ENCODE data around the gene SLC25A21. TPM values are rescaled to one million over a fixed set of nuclear protein-coding genes. Genes with fewer than 3 reads are reported as not detected.

Gene SLC25A21
- total RNA-seq, 4 donors from 2014 or later, result 0.82 to 11.1 TPM; not detected in 2

DNA sequence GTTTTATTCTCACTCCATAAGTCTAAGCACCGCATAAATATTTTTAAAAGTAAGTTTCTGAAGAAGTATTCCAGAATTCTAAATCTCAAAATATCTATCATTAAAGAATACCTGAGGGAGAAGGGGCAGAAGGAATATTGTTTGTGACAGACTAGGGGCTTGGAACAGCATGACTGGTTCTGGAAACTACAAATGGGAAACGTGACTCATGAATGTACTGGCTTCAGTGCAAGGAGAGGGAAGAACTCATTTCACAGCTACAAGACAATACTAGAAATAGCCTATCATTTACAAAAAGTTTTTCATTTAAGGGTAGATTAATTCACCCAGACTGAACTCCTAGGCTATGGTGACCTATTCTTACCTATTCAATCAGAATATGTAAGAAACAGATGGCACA, 121.3 kb downstream of the SLC25A21 start:
- intact Hi-C loops (cut with DNase I; ENCODE audit: low total_unique reads), result no loop called here
- no peaks in the 10 kb centered on the region for H3K36me3 ChIP-seq
- no peak for TF ChIP-seq POLR2AphosphoS5 (IDR thresholded peaks at IDR 0.05)
- TF ChIP-seq, protein P1, sequence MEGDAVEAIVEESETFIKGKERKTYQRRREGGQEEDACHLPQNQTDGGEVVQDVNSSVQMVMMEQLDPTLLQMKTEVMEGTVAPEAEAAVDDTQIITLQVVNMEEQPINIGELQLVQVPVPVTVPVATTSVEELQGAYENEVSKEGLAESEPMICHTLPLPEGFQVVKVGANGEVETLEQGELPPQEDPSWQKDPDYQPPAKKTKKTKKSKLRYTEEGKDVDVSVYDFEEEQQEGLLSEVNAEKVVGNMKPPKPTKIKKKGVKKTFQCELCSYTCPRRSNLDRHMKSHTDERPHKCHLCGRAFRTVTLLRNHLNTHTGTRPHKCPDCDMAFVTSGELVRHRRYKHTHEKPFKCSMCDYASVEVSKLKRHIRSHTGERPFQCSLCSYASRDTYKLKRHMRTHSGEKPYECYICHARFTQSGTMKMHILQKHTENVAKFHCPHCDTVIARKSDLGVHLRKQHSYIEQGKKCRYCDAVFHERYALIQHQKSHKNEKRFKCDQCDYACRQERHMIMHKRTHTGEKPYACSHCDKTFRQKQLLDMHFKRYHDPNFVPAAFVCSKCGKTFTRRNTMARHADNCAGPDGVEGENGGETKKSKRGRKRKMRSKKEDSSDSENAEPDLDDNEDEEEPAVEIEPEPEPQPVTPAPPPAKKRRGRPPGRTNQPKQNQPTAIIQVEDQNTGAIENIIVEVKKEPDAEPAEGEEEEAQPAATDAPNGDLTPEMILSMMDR (IDR thresholded peaks at IDR 0.05), result no peak
- no peak for TF ChIP-seq POLR2A (IDR thresholded peaks at IDR 0.05)
- TF ChIP-seq EP300 (IDR thresholded peaks at IDR 0.05; ENCODE audit: low read depth), result no peak
- DNase-seq, result no peak
- H3K9me3 ChIP-seq, result no peaks in the 10 kb centered on the region
- H3K27ac ChIP-seq, result no peak overlapping the region
- 78 to 85% methylated on average over 2 of the region's 2 CpGs for WGBS, 2 donors (ENCODE audit: low coverage in 1 of 2)
- no peaks in the 10 kb centered on the region for H3K4me1 ChIP-seq
- H3K4me3 ChIP-seq, result no peak overlapping the region
- in situ Hi-C loops (cut with MboI; ENCODE audit: low pct_ligation_motif_present in 1 of 4, low pct_unique_long_range_greater_than_20kb in 1 of 4, low sequenced_read_pairs in 3 of 4), result no loop called here
- H3K27me3 ChIP-seq, result no peaks in the 10 kb centered on the region

DNA sequence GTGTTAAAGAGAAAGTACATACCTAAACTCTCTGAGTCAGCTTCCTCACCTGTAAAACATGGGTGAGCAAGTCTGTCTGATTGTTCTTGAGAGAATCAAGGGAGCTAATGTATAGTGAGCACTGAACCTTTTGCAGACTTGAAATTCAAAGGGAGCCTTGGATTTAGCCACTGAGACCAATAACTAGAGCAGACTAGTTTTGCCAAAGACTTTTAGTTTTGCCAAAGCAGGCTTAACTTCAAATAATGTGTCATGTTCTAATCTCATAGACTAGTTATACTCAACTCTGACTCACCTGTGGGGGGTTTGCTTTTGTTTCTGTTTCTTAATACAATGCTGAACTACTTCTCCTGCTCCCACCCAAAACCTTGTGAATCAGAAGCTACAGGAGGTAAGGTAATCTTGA, 123.7 kb downstream of the SLC25A21 start:
- H3K27ac ChIP-seq, result no peak overlapping the region
- no peaks in the 10 kb centered on the region for H3K36me3 ChIP-seq
- no peak for DNase-seq
- H3K4me3 ChIP-seq, result no peak overlapping the region
- intact Hi-C loops (cut with DNase I; ENCODE audit: low total_unique reads) (no loop called here), in situ Hi-C loops (cut with MboI; ENCODE audit: low pct_ligation_motif_present in 1 of 4, low pct_unique_long_range_greater_than_20kb in 1 of 4, low sequenced_read_pairs in 3 of 4) (no loop called here)
- H3K27me3 ChIP-seq, result no peaks in the 10 kb centered on the region
- TF ChIP-seq POLR2A (IDR thresholded peaks at IDR 0.05) (no peak), EP300 (IDR thresholded peaks at IDR 0.05; ENCODE audit: low read depth) (no peak), POLR2AphosphoS5 (IDR thresholded peaks at IDR 0.05) (no peak)
- TF ChIP-seq, protein P1 (IDR thresholded peaks at IDR 0.05), result no peak
- no peaks in the 10 kb centered on the region for H3K9me3 ChIP-seq
- no peaks in the 10 kb centered on the region for H3K4me1 ChIP-seq

DNA sequence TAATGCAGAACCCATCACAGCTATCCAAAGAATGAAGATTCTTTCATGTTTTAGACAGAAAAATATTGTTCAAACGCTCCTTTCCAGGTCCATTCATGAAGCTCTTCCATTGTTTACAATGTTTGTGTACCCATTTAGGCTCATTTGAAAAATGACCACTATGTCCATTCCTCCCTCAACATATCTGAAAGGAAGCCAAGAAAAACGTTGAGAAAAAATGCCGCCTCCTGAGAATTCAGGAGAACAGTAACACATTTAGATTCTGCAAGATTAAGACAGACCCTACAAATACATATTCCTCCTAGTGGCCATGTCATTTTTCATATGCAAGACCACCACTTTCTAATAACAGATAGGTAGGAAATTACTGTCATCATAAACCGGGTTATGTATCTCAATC, 124.4 kb downstream of the SLC25A21 start:
- TF ChIP-seq, protein P1 (IDR thresholded peaks at IDR 0.05), result no peak
- no peak for TF ChIP-seq EP300 (IDR thresholded peaks at IDR 0.05; ENCODE audit: low read depth)
- TF ChIP-seq POLR2A (IDR thresholded peaks at IDR 0.05), result no peak
- TF ChIP-seq POLR2AphosphoS5 (IDR thresholded peaks at IDR 0.05), result no peak
- in situ Hi-C loops (cut with MboI; ENCODE audit: low pct_ligation_motif_present in 1 of 4, low pct_unique_long_range_greater_than_20kb in 1 of 4, low sequenced_read_pairs in 3 of 4), result no loop called here

DNA sequence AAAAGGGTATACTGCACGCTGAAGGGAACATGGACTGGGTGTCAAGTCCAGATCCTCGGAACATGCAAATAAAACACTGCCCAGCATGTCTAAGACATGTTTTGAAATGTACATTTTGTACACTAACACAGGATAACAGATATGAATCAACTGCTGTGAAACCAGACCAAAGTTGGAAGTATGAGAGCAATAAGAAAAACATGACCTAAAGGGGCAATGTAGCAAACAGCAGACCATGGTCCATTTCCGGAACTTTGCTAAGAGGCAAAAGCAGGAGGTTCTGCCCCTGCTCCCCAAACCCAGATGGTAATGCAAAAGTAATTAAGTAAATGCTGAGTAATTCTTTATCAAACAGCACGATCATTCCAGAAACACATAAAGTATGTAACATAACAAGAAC, 125.2 kb downstream of the SLC25A21 start:
- 82 to 85% methylated on average over 4 of the region's 4 CpGs for WGBS, 2 donors (ENCODE audit: low coverage in 1 of 2)
- in situ Hi-C loops (cut with MboI; ENCODE audit: low pct_ligation_motif_present in 1 of 4, low pct_unique_long_range_greater_than_20kb in 1 of 4, low sequenced_read_pairs in 3 of 4), result no loop called here
- DNase-seq, result no peak
- intact Hi-C loops (cut with DNase I; ENCODE audit: low total_unique reads), result no loop called here
- TF ChIP-seq, protein P1 (IDR thresholded peaks at IDR 0.05), result no peak
- TF ChIP-seq POLR2A (IDR thresholded peaks at IDR 0.05), result no peak
- no peak for TF ChIP-seq POLR2AphosphoS5 (IDR thresholded peaks at IDR 0.05)
- no peak for TF ChIP-seq EP300 (IDR thresholded peaks at IDR 0.05; ENCODE audit: low read depth)
- Histone ChIP-seq H3K4me3 (no peak overlapping the region), H3K27ac (no peak overlapping the region), H3K36me3 (no peaks in the 10 kb centered on the region), H3K9me3 (no peaks in the 10 kb centered on the region), H3K4me1 (no peaks in the 10 kb centered on the region), H3K27me3 (no peaks in the 10 kb centered on the region)

More for the DNA sequence above, 124.4 kb downstream of the SLC25A21 start:
- Histone ChIP-seq H3K27ac (no peak overlapping the region), H3K4me3 (no peak overlapping the region), H3K36me3 (no peaks in the 10 kb centered on the region), H3K9me3 (no peaks in the 10 kb centered on the region), H3K27me3 (no peaks in the 10 kb centered on the region), H3K4me1 (no peaks in the 10 kb centered on the region)
- intact Hi-C loops (cut with DNase I; ENCODE audit: low total_unique reads), result no loop called here
- DNase-seq, result no peak
- WGBS, 2 donors (ENCODE audit: low coverage in 1 of 2), result 56 to 60% methylated on average over 4 of the region's 4 CpGs
